HL-60 (cell line): Measurements from ENCODE around the gene CNDP2.

Experiments
- DNase-seq, 2 experiments: peaks; one replicate each; pipeline ENCODE4 v3.0.0-alpha.2; 2010 to 2020; ENCODE audit warnings: low read depth in 1 of 2, low spot score in 1 of 2
- H3K27ac ChIP-seq: fragments of 250-450 bp; sonication (Bioruptor Pico); replicated peaks from 2 replicates; pipeline ENCODE4 v1.5.1; 2020; ENCODE audit warnings: mild to moderate bottlenecking, moderate library complexity
- H3K27me3 ChIP-seq: fragments of 250-450 bp; sonication (Bioruptor Pico); 2 replicates; pipeline ENCODE4 v1.5.1; 2021; ENCODE audit warnings: mild to moderate bottlenecking, moderate library complexity; ENCODE audit not compliant: insufficient read depth, poor library complexity, severe bottlenecking
- H3K4me3 ChIP-seq: replicated peaks from 2 replicates; pipeline ENCODE4 v1.5.1; 2011; ENCODE audit warnings: mild to moderate bottlenecking, control low read depth, low read length; ENCODE audit not compliant: insufficient read depth
- CTCF ChIP-seq: IDR thresholded peaks from one replicate; pipeline ENCODE4 v1.5.1; 2011; ENCODE audit warnings: low read length, control low read depth, inconsistent platforms; ENCODE audit not compliant: insufficient read depth
- GABPA ChIP-seq: IDR thresholded peaks from 2 replicates; pipeline ENCODE4 v1.6.1; 2012; ENCODE audit warnings: low read depth
- POLR2AphosphoS5 ChIP-seq: IDR thresholded peaks from 2 replicates; pipeline ENCODE4 v1.6.1; 2012; ENCODE audit warnings: low read depth
- REST ChIP-seq: IDR thresholded peaks from 2 replicates; pipeline ENCODE4 v1.6.1; 2012; ENCODE audit warnings: low read depth; ENCODE audit not compliant: insufficient replicate concordance
- SPI1 ChIP-seq: IDR thresholded peaks from 2 replicates; pipeline ENCODE4 v1.6.1; 2012; ENCODE audit warnings: low read depth, mild to moderate bottlenecking, borderline replicate concordance

The CNDP2 gene

GRCh38 chr18:74519320-74520095 is 23.3 kb downstream of the CNDP2 start:
- no peak for TF ChIP-seq CTCF
- no peak for TF ChIP-seq POLR2AphosphoS5
- no peak for TF ChIP-seq GABPA
- TF ChIP-seq REST: no peak
- TF ChIP-seq SPI1: no peak
- no peak for DNase-seq
- Histone ChIP-seq H3K27ac (no peak overlapping the region), H3K4me3 (no peak overlapping the region), H3K27me3 (no peaks in the 10 kb centered on the region)

- TF ChIP-seq CTCF (no peak), SPI1 (no peak), REST (no peak), POLR2AphosphoS5 (no peak), GABPA (no peak)
- Histone ChIP-seq H3K27me3 (no peaks in the 10 kb centered on the region), H3K27ac (no peak overlapping the region), H3K4me3 (no peak overlapping the region)
- no peak for DNase-seq
Measured at GRCh38 chr18:74520096-74520833, 24.1 kb downstream of the CNDP2 start.

GRCh38 chr18:74521068-74521725 is 25.0 kb downstream of the CNDP2 start:
- Histone ChIP-seq H3K27ac (no peak overlapping the region), H3K4me3 (no peak overlapping the region), H3K27me3 (no peaks in the 10 kb centered on the region)
- DNase-seq: no peak
- TF ChIP-seq POLR2AphosphoS5: no peak
- no peak for TF ChIP-seq GABPA
- TF ChIP-seq CTCF: no peak
- no peak for TF ChIP-seq REST
- no peak for TF ChIP-seq SPI1
